GM12801 (cell line): ENCODE results near the gene KIF21A.

Source experiments
- CTCF ChIP-seq: IDR thresholded peaks from one replicate; pipeline ENCODE4 v1.5.1; 2011; ENCODE audit warnings: control low read depth; ENCODE audit not compliant: insufficient read length; ENCODE audit errors: extremely low read depth

The KIF21A gene

DNA sequence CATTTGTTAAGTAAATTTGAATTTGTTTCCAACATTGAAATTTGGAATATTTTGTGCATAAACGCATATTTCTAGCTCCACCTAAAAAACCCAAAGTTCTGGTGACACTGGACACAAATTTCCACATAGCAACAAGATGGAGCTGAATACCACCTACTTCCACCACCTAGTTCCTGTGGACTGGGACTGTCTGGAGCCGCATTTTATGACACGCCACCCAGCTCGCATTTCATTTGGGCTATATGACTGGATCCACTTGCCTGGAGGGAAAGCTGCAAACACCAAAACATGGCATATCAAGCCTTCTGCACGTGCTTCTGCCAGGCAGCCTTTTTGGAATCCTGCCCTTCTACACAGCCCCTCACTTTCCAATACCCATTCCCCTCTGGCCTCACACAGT is 173.4 kb downstream of the KIF21A start:
- TF ChIP-seq CTCF, result no peak

DNA sequence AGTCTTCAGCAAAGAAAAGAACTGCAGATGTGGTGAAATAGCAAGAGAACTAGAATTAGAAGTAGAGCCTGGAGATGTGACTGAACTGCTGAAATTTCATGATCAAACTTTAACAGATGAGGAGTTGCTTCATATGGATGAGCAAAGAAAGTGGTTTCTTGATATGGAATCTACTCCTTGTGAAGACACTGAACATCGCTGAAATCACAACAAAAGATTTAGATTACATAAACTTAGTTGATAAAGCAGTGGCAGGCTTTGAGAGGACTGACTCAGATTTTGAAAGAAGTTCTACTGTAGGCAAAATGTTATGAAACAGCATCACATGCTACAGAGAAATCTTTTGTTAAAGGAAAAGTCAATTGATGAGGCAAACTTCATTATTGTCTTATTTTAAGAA is 175.0 kb downstream of the KIF21A start:
- TF ChIP-seq CTCF, result no peak

DNA sequence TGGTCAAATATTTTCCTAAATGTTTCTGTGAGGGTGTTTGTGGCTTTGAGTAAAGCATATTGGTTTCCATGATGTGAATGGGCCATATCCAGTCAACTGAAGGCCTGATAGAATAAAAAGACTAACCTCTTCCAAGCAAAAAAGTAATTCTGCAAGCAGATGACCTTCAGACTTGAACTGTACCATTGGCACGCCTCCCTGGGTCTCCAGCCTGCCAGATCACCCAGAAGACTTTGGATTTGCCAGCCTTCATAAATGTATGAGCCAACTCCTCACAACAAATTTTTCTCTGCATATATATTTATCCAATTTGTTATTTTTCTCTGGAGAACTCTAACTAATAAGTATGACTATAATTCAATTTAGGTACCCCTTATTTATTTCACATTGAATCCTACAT is 190.3 kb downstream of the KIF21A start:
- no peak for TF ChIP-seq CTCF
